ENCODE results near the gene LCOR.
"Not testable (repeated sequence)": the region's sequence is repeated elsewhere in the genome, so short reads cannot be mapped to it uniquely, and the experiment has no call there.

LCOR gene

GRCh38 chr10:96943161-96943560 lies 111.1 kb downstream of the LCOR start:
- not testable (repeated sequence) for DNase-seq

- DNase-seq: no peak
These were observed 114.9 kb downstream of the LCOR start for GRCh38 chr10:96947036-96947435.

- no peak for DNase-seq
These were observed 117.1 kb downstream of the LCOR start for GRCh38 chr10:96949039-96949683.

- no peak for DNase-seq
These were observed 119.9 kb downstream of the LCOR start for GRCh38 chr10:96951954-96952353.

GRCh38 chr10:96955794-96956193 lies 123.7 kb downstream of the LCOR start:
- no peak for DNase-seq

DNA sequence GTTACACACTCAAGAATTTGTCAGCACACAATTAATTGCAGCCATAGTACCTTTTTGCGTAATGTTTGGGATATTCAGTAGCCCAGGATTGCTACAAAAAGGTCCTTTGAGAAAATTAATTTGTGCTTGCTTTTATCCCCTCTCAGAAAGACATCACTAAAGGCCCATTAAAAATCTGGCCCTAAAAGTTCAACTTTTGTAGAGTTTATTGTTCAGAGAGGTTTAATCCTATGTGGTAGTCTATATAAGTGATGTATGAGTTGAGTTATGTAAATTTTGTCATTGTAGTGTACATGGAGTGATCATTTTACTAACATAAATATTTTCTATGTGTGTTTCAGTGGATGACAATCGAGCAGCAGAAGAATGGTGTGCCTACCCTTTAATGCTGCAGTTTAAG lies 126.0 kb downstream of the LCOR start:
- DNase-seq: no peak

- no peak for DNase-seq
These were observed 127.6 kb downstream of the LCOR start for GRCh38 chr10:96959733-96960132.

GRCh38 chr10:96960872-96961271 lies 128.8 kb downstream of the LCOR start:
- DNase-seq: no peak

GRCh38 chr10:96964131-96964530 lies 132.0 kb downstream of the LCOR start:
- no peak for DNase-seq

- no peak for DNase-seq
These were observed 135.7 kb downstream of the LCOR start for GRCh38 chr10:96967847-96968246.

GRCh38 chr10:96968682-96969423 lies 136.8 kb downstream of the LCOR start:
- DNase-seq: no peak

DNA sequence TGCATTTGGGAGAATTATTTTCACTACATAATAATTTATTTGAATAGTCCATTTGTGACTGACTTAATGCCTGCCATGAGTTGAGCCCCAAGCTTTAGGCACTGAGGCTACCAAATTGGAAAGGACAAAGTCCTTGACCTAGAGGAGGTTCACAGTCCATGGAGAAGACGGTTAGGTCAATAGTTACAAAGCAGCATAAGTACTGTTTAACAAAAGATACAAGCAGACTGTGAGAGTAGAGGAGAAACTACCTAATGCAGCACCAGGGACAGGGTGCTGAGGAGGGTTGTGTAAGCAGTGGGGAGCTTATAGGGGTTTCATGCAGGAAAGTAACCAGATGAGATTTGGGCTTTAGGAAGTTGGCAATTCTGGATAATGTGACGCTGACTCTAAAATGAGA lies 139.2 kb downstream of the LCOR start:
- no peak for DNase-seq

DNA sequence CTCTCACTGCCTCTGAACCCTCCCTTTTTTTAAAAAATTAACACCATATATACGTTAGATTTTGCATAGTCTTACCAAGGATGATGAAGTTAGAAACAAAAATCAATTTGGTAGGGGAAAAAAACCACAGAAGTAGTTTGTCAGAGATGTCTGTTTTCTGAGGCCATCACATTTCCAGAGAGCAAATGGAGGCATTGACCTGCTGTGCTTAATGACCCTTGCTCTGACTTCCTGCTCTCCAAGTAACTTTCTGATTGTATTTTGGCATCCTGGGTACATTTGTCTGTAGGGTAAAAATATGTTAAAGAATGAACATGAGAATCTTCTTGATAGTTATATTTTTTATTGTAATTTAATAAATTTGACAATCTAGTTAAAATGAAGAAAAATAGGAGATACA lies 140.2 kb downstream of the LCOR start:
- no peak for DNase-seq

DNA sequence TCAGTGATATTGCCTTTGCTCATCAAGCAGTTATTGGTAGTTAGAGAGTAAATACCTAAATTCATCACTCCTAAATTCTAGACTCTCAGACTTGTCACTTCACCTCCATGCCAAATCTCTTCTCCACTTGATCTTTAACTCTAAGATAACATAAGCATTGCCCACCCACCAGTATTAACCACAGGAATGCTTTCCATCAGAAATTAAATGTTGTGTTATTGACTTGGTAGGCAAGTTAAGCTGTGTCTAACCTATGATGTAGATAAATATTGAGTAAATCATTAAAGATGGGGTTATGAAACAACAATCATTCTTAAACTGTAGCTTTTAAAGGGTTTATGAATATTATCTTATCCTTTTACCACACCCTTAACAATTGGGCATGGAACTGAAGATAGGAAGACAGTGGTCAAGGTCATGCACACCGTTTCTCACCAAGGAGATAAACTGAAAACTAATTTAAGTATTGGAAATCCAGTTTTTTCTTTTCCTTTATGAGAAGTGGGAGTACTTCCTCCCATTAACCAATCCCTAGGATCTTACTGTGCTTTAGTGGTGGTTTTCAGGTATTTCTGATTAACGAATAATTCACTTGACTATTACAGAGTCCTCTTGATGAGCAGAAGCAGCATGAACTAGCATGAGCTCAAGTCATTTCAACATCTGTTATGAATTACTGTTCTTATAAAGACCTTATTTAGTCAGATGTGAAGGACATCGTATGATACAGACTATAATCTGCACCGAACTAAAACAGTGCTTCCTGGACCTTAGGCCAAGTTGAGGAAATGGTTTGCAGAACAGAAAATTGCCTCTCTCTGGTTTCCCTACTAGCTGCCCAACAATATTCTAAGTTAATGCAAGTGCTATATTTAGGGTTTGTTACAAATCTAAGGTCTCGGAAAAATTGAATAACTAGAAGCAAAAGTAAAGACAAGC lies 142.0 kb downstream of the LCOR start:
- no peak for DNase-seq

GRCh38 chr10:96975136-96975535 lies 143.0 kb downstream of the LCOR start:
- no peak for DNase-seq

GRCh38 chr10:96978621-96979154 lies 146.6 kb downstream of the LCOR start:
- DNase-seq: no peak

GRCh38 chr10:96982149-96982930 lies 150.2 kb downstream of the LCOR start:
- no peak for DNase-seq

DNA sequence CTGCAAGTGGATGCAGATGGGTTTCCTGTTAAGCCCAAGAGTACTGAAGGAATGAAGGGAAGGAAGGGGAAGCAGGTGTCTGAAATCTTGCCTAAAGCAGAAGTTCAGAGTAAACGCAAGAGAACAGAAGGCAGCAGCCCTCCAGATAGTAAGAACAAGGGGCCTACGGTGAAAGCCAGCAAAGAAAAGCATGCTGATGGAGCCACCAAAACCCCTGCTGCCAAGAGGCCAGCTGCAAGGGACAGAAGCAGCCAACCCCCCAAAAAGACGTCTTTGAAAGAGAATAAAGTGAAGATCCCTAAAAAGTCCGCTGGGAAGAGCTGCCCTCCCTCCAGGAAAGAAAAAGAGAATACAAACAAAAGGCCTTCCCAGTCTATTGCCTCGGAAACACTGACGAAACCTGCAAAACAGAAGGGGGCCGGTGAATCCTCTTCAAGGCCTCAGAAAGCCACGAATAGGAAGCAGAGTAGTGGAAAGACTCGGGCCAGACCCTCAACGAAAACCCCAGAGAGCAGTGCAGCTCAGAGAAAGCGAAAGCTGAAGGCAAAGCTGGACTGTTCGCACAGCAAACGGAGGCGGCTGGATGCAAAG lies 152.5 kb downstream of the LCOR start:
- peak in 1 of 2 experiments; percentile 14 for DNase-seq

DNA sequence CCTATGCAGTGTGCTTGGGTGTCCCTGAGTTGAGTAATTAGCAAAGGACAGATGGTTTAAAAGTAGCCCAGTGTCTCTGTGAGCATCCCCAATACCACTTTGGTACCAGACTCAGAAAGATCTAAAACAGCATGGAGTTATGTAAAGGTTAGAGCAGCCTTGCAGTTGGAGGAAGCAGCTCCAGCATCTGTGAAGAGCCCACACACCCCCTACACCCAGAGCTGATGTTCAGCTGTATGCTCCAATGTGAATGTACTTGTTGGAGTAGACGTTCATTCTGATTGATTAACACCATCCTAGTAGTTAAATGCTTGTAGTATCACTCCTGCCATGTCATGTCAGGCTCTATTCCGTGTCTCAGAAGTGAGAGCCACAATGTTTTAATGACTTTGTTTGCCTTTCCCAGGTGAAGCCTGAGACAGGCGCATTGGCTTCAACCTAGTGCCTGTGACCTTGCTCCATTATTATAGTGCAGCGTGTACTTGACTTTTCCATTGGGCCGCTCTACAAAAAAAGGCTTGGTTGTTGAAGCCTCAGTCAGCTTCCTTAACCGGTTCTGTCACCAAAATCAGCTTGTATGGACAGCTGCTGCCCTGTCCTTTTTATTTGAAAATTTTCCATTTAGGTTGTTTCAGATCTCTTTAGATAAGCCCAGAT lies 154.2 kb downstream of the LCOR start:
- DNase-seq: peak; percentile 30 to 47

GRCh38 chr10:96987141-96987841 lies 155.2 kb downstream of the LCOR start:
- no peak for DNase-seq

DNA sequence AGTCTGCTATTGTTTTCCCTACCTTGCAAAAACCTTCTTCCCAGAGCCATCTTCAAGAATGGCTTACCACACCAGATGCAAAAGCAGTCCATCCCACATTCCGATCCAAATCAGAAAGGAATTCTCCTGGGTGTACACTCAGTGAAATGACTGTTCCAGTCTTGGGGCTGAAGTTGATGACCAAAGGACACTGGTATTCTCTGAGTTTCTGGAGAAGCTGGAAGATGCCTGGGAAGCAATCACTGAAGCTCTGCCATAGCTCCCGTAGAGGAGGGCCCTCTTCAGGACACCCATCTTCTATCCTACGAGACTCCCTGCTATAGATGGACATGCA lies 155.7 kb downstream of the LCOR start:
- DNase-seq: no peak
